OCI-LY3 (cell line): Measurements from ENCODE around the gene FCHO1.

Experiments
- CTCF ChIP-seq: fragments of 200-600, 300-600 bp; sonication (generic); IDR thresholded peaks from 2 replicates; pipeline ENCODE4 v1.5.1; 2014; ENCODE audit warnings: antibody characterized with exemption, low read length, low read depth
- EZH2phosphoT487 ChIP-seq: fragments of 200-600 bp; shearing (Covaris generic); IDR thresholded peaks from 2 replicates; pipeline ENCODE4 v1.6.1; 2018; ENCODE audit warnings: antibody characterized with exemption, mixed run types, low read depth

GRCh38 chr19:17764348-17764747, 13.1 kb downstream of the FCHO1 start:
- TF ChIP-seq CTCF = no peak
- no peak for TF ChIP-seq EZH2phosphoT487
